ENCODE data around the gene AGBL3.

AGBL3 gene

DNA sequence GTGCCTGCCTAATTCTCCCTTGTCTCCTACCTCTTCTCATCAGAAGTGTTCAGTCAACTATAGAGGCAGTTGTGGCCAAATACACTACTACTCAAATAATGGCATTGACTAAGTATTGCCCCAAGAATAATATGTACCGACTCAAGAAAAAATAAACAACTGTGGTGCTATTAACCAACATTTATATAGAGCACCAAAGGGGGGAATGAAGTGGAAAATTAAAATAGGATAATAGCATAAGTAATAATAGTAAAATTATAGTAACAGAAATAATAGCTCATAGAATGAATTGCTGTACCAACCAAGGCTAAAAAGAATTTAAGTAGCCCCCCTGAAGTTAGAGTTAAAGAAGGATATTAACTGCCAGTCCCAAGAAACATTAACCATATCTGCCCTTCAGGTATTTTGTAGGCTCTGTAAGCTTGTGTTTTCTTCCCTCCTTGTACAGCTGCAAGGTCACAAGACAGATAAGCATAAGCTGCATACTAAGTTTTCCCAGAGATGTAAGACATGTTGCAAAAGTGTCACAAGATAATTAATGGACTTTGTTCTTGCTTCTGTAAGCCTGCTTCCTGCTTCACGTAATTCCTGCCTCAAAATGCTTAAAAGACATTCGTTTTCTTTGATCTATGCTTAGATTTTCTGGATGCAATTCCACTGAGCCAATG lies 195.1 kb downstream of the AGBL3 start:
- peaks cover 20% of the 10 kb centered on the region for H3K36me3 Mint-ChIP-seq (ENCODE audit: insufficient read depth)
- ATAC-seq (replicated peaks; ENCODE audit: extremely low read depth, poor library complexity, severe bottlenecking) (no peak), DNase-seq (ENCODE audit: low spot score in 2 of 2) (no peak)
- no peaks in the 10 kb centered on the region for H3K4me1 Mint-ChIP-seq
- H3K4me3 Mint-ChIP-seq = no peak overlapping the region
- no peaks in the 10 kb centered on the region for H3K27me3 Mint-ChIP-seq
- H3K27ac Mint-ChIP-seq (ENCODE audit: low read depth) = no peak overlapping the region
- peaks cover 15% of the 10 kb centered on the region for H3K9me3 Mint-ChIP-seq

DNA sequence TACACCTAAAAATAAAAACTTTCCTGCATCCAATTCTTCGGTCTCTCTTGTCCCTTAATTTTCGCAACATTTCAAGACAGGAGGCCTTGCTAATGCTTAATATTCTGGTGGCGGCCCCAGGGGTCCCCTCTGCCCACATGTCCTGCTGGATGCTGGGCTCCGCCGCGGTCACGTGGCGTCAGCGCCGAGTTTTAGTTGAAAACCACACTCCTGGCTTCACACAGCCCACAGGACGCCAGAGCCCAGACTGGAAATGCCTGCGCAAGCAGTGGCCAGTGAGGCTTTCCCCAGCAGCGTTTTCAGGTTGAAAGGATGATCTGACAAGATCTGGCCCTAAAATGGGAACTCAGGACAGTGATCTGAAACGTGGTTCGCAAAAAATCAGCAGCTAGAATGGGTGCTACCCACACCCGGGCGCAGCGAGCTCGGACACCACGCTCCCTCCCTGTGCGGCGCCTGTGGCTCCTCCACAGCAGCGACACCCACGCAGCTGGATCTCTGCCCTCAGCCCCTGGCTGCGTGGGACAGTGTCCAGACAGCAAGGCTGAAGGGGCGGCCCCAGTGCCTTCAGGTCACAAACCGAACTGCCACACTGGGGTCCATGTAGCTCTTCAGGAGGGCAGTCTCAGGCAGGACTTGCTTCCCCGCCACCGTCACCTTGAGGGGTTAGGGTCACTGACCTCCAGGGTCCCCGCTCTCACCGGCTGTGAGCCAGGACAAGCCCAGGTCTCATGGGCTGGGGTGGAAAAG lies 195.8 kb downstream of the AGBL3 start:
- no peaks in the 10 kb centered on the region for H3K4me1 Mint-ChIP-seq
- no peak for ATAC-seq (replicated peaks; ENCODE audit: extremely low read depth, poor library complexity, severe bottlenecking)
- no peak overlapping the region for H3K4me3 Mint-ChIP-seq
- H3K36me3 Mint-ChIP-seq (ENCODE audit: insufficient read depth) = peaks cover 20% of the 10 kb centered on the region
- no peaks in the 10 kb centered on the region for H3K27me3 Mint-ChIP-seq
- no peak overlapping the region for H3K27ac Mint-ChIP-seq (ENCODE audit: low read depth)
- peaks cover 15% of the 10 kb centered on the region for H3K9me3 Mint-ChIP-seq
- DNase-seq (ENCODE audit: low spot score in 2 of 2) = no peak

DNA sequence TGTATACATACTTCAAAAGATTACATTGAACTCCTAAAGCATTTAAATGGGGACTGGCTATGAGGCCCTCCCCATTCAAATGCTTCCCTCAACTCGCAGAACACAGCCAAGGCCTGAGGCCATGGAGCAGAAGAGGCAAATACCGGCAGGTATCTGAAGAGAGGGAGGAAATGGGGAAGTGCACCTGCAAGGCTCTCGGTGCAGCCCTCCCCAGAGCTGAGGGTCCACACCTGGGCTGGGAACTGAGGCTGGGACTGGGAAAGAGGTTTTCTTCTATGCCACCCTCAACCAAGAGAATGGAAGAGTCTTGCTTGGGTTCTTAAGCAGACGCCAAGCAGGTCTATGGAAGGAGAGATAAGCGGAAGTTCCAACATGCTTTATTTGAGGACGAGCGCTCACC lies 197.2 kb downstream of the AGBL3 start:
- Mint-ChIP-seq H3K4me3 (no peak overlapping the region), H3K36me3 (ENCODE audit: insufficient read depth) (peaks cover 21% of the 10 kb centered on the region), H3K27ac (ENCODE audit: low read depth) (no peak overlapping the region), H3K27me3 (no peaks in the 10 kb centered on the region), H3K9me3 (peaks cover 15% of the 10 kb centered on the region), H3K4me1 (no peaks in the 10 kb centered on the region)
- DNase-seq (ENCODE audit: low spot score in 2 of 2) (no peak), ATAC-seq (replicated peaks; ENCODE audit: extremely low read depth, poor library complexity, severe bottlenecking) (no peak)

DNA sequence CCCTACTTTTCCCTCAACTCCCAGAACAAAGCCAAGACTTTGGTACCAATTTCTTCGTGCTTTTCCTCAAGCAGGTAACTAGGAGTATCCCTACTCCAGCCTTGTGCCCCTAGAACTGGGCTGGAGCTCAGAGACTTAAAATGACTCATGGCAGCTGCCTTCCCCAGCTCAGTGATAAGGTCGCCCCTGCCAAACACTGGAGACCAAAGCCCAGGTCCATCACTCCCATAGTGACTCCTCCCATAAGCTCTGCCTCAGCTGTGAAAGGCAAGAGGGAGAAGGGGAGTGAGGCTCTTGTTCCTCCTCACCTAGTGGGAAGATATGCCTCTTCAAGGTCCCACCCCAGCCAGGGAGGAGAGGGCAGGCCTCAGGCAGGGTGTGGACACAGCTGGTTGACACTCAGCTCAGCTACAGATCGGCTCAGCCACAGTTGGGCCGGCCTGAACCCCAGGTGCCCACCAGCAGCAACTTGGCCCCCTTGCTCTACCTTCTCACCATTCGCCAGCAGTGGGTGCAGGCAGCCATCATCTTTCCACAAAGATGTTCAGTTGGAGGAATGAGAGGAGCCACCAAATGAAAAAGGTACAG lies 198.0 kb downstream of the AGBL3 start:
- no peak for ATAC-seq (replicated peaks; ENCODE audit: extremely low read depth, poor library complexity, severe bottlenecking)
- peaks cover 15% of the 10 kb centered on the region for H3K9me3 Mint-ChIP-seq
- no peak overlapping the region for H3K27ac Mint-ChIP-seq (ENCODE audit: low read depth)
- peaks cover 21% of the 10 kb centered on the region for H3K36me3 Mint-ChIP-seq (ENCODE audit: insufficient read depth)
- H3K4me1 Mint-ChIP-seq = no peaks in the 10 kb centered on the region
- no peak for DNase-seq (ENCODE audit: low spot score in 2 of 2)
- H3K27me3 Mint-ChIP-seq = no peaks in the 10 kb centered on the region
- H3K4me3 Mint-ChIP-seq = no peak overlapping the region
